HepG2 (cell line): ENCODE results near the gene OVOL2. TPM values are rescaled to one million over a fixed set of nuclear protein-coding genes. Genes with fewer than 3 reads are reported as not detected.
A peak's percentile ranks its signal among the peaks of the same experiment; 100 is the strongest.

Source experiments
- AKAP8 ChIP-seq: sonication (generic); formaldehyde crosslinking; IDR thresholded peaks from 2 replicates; pipeline ENCODE4 v1.5.1; 2020; ENCODE audit warnings: mild to moderate bottlenecking, missing genetic modification reagents
- BORCS8-MEF2B ChIP-seq: sonication (generic); formaldehyde crosslinking; IDR thresholded peaks from 2 replicates; pipeline ENCODE4 v1.8.0; 2022; ENCODE audit warnings: mild to moderate bottlenecking, missing genetic modification reagents
- EP300 ChIP-seq, 3 experiments: sonication (generic) in 1 of 3; formaldehyde crosslinking in 1 of 3; IDR thresholded peaks; 2 replicates each; pipeline versions ENCODE4 v1.5.1 to v1.6.1; 2011 to 2020; ENCODE audit warnings: low read depth in 2 of 3, low read length in 2 of 3, borderline replicate concordance in 1 of 3, improper control_type of control experiment in 1 of 3, mild to moderate bottlenecking in 1 of 3, missing genetic modification reagents in 1 of 3, moderate library complexity in 1 of 3
- FOSL2 ChIP-seq: sonication (generic); formaldehyde crosslinking; IDR thresholded peaks from 2 replicates; pipeline ENCODE4 v1.4.0; 2020; ENCODE audit warnings: missing genetic modification reagents
- HMG20B ChIP-seq: conservative IDR thresholded peaks from 2 replicates; pipeline ENCODE4 v1.6.1; 2016; ENCODE audit warnings: missing genetic modification reagents, missing compliant biosample characterization
- HMGA1 ChIP-seq: sonication (generic); formaldehyde crosslinking; conservative IDR thresholded peaks from 2 replicates; pipeline ENCODE4 v1.4.0; 2020; ENCODE audit warnings: missing genetic modification reagents
- HOXD1 ChIP-seq: sonication (generic); formaldehyde crosslinking; IDR thresholded peaks from 2 replicates; pipeline ENCODE4 v1.5.0; 2020; ENCODE audit warnings: missing genetic modification reagents
- MED1 ChIP-seq: sonication (generic); formaldehyde crosslinking; IDR thresholded peaks from 2 replicates; pipeline ENCODE4 v1.4.0; 2020; ENCODE audit warnings: missing genetic modification reagents
- MXI1 ChIP-seq: IDR thresholded peaks from 3 replicates; pipeline ENCODE4 v1.6.1; 2012; ENCODE audit warnings: low read depth, low read length, inconsistent platforms, borderline replicate concordance
- NCOA5 ChIP-seq: sonication (generic); formaldehyde crosslinking; IDR thresholded peaks from 2 replicates; pipeline ENCODE4 v1.4.0; 2020; ENCODE audit warnings: missing genetic modification reagents
- RFX5 ChIP-seq: IDR thresholded peaks from 2 replicates; pipeline ENCODE4 v1.6.1; 2011; ENCODE audit warnings: low read depth, low read length, improper control_type of control experiment
- SAFB2 ChIP-seq: sonication (generic); formaldehyde crosslinking; IDR thresholded peaks from 2 replicates; pipeline ENCODE4 v1.5.1; 2020; ENCODE audit warnings: missing genetic modification reagents, low read depth, mild to moderate bottlenecking, borderline replicate concordance
- SNAI1 ChIP-seq: sonication (generic); formaldehyde crosslinking; IDR thresholded peaks from 2 replicates; pipeline ENCODE4 v1.5.0; 2020; ENCODE audit warnings: mild to moderate bottlenecking, missing genetic modification reagents, borderline replicate concordance
- SOX13 ChIP-seq, 3 experiments: fragments of 450-650 bp in 1 of 3; sonication (generic) in 1 of 3; formaldehyde crosslinking in 1 of 3; IDR thresholded peaks in 2 of 3; conservative IDR thresholded peaks in 1 of 3; 2 replicates each; pipeline versions ENCODE4 v1.5.0 to v1.6.1; 2016 to 2020; ENCODE audit warnings: antibody characterized with exemption in 1 of 3, mild to moderate bottlenecking in 1 of 3, missing compliant biosample characterization in 1 of 3, missing genetic modification reagents in 1 of 3, moderate library complexity in 1 of 3
- STAT5B ChIP-seq: sonication (generic); formaldehyde crosslinking; IDR thresholded peaks from 2 replicates; pipeline ENCODE4 v1.4.0; 2020; ENCODE audit warnings: missing genetic modification reagents
- TAF1 ChIP-seq: sonication (generic); formaldehyde crosslinking; IDR thresholded peaks from 2 replicates; pipeline ENCODE4 v1.4.0; 2020; ENCODE audit warnings: missing genetic modification reagents
- ZNF136 ChIP-seq: sonication (generic); formaldehyde crosslinking; IDR thresholded peaks from 2 replicates; pipeline ENCODE4 v1.8.1; 2022; ENCODE audit warnings: low read depth, mild to moderate bottlenecking, moderate library complexity, missing genetic modification reagents
- ZNF296 ChIP-seq: sonication (generic); formaldehyde crosslinking; conservative IDR thresholded peaks from 2 replicates; pipeline ENCODE4 v1.5.0; 2020; ENCODE audit warnings: mild to moderate bottlenecking, missing genetic modification reagents
- ZNF343 ChIP-seq: sonication (generic); formaldehyde crosslinking; IDR thresholded peaks from 2 replicates; pipeline ENCODE4 v1.4.0; 2020; ENCODE audit warnings: mild to moderate bottlenecking, missing genetic modification reagents
- ZNF564 ChIP-seq: sonication (generic); formaldehyde crosslinking; IDR thresholded peaks from 2 replicates; pipeline ENCODE4 v1.8.1; 2023; ENCODE audit warnings: mild to moderate bottlenecking, missing genetic modification reagents
- ZNF790 ChIP-seq: sonication (generic); formaldehyde crosslinking; IDR thresholded peaks from 2 replicates; pipeline ENCODE4 v1.8.0; 2022; ENCODE audit warnings: missing genetic modification reagents, mild to moderate bottlenecking, borderline replicate concordance
- ZSCAN25 ChIP-seq: sonication (generic); formaldehyde crosslinking; IDR thresholded peaks from 2 replicates; pipeline ENCODE4 v1.8.0; 2022; ENCODE audit warnings: mild to moderate bottlenecking, missing genetic modification reagents
- polyA plus RNA-seq, 8 experiments: library from polyadenylated mRNA; depleted of rRNA in 3 of 8; stranded (reverse) in 7 of 8; unstranded in 1 of 8; fragments of >200 nt; fragmentation: Illumina TruSeq in 4 of 8; extraction: Trizol in 4 of 8; gene quantifications; 2 replicates each; pipeline versions ENCODE4 v1.2.1 to v1.2.3, GENCODE V29; 2011 to 2016; ENCODE audit warnings: low read depth in 4 of 8, missing spikeins in 1 of 8, mixed read lengths in 1 of 8; ENCODE audit not compliant: insufficient read depth in 1 of 8
- total RNA-seq, 5 experiments: library from RNA; depleted of rRNA; stranded (reverse); fragments of >200 nt; fragmentation: Illumina TruSeq; extraction: Trizol; gene quantifications; 2 replicates each; pipeline ENCODE4 v1.2.3, GENCODE V29; 2016; ENCODE audit warnings: low read depth in 1 of 5
- TF ChIP-seq, protein P1 (sequence below): sonication (generic); formaldehyde crosslinking; IDR thresholded peaks from 2 replicates; pipeline ENCODE4 v1.5.0; 2020; ENCODE audit warnings: mild to moderate bottlenecking, missing genetic modification reagents
- TF ChIP-seq, protein P2 (sequence below): sonication (generic); formaldehyde crosslinking; IDR thresholded peaks from 2 replicates; pipeline ENCODE4 v1.8.1; 2023; ENCODE audit warnings: missing genetic modification reagents, mild to moderate bottlenecking, borderline replicate concordance
- TF ChIP-seq, protein P3 (sequence below): sonication (generic); formaldehyde crosslinking; IDR thresholded peaks from 2 replicates; pipeline ENCODE4 v1.4.0; 2020; ENCODE audit warnings: mild to moderate bottlenecking, missing genetic modification reagents, borderline replicate concordance
- TF ChIP-seq, protein P4 (sequence below): sonication (generic); formaldehyde crosslinking; IDR thresholded peaks from 2 replicates; pipeline ENCODE4 v1.5.0; 2020; ENCODE audit warnings: missing genetic modification reagents

OVOL2 gene
- total and polyA plus RNA-seq, 2 of the 13 experiments (the other 11 are each of a cell fraction or from before 2014, with no cell fraction given): 0.20 to 0.31 TPM

DNA sequence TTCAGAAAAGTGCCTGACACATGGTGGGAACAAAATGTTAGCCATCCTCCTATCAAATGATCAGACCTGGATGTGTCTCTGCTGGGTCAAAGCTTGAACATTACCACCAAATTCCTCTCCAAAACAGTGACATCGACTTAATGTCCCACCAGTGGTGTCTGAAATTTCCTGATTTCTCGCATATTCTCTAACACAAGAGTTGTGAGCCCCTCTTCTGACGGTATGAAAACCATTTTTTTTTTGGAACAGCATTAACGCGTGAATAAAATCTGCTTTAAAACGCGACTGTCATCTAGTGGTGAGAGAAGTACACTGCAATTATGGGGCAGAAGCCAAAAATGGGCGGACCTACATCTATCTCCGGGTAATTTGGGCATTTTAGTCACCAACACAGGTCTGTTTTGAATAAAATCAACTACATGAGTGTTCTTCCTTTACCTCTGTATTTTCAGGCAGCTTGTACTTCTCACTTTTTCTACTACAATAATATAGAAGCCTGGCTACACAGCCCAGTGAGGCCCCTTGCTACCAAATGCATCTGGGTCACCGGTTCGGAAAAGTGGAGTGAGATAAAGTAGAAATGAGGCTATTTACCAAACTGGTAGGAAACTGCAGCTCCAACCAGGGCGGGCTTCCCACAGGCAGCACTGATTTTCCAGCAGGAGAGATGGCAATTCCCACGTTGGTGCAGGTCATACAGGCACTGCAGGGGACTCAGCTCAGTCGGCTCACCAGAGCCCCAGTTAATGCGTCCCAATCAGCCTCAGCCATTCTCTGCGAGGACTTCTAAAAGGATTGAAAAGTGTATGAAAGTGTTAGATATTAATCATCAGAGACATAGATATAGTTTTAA lies 61.5 kb downstream of the OVOL2 start (continued):
- TF ChIP-seq BORCS8-MEF2B: no peak
- TF ChIP-seq, protein P1, sequence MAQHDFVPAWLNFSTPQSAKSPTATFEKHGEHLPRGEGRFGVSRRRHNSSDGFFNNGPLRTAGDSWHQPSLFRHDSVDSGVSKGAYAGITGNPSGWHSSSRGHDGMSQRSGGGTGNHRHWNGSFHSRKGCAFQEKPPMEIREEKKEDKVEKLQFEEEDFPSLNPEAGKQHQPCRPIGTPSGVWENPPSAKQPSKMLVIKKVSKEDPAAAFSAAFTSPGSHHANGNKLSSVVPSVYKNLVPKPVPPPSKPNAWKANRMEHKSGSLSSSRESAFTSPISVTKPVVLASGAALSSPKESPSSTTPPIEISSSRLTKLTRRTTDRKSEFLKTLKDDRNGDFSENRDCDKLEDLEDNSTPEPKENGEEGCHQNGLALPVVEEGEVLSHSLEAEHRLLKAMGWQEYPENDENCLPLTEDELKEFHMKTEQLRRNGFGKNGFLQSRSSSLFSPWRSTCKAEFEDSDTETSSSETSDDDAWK (CRISPR knock-in tag): no peak
- peak; percentile 58; the same call in 1 of the 2 replicates for TF ChIP-seq ZSCAN25 (CRISPR knock-in tag)
- TF ChIP-seq ZNF343 (CRISPR knock-in tag): no peak
- no peak for TF ChIP-seq MXI1
- no peak for TF ChIP-seq SNAI1 (CRISPR knock-in tag)
- TF ChIP-seq AKAP8 (CRISPR knock-in tag): no peak
- no peak for TF ChIP-seq HMGA1 (CRISPR knock-in tag)
- peak; percentile 35; the same call in 1 of the 2 replicates for TF ChIP-seq FOSL2 (CRISPR knock-in tag)
- TF ChIP-seq SOX13 (IDR thresholded peaks at IDR 0.05): no peak
- TF ChIP-seq SOX13 (CRISPR knock-in tag; conservative IDR thresholded peaks at IDR 0.05 in 1 of 2, IDR thresholded peaks at IDR 0.05 in 1 of 2): 0 out of 4 replicates have a peak, but pooled peaks of 1 of the 2 experiments have one; percentile 7
- no peak for TF ChIP-seq STAT5B (CRISPR knock-in tag)
- TF ChIP-seq, protein P2, sequence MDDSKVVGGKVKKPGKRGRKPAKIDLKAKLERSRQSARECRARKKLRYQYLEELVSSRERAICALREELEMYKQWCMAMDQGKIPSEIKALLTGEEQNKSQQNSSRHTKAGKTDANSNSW (CRISPR knock-in tag): peak; percentile 41; the same call in 1 of the 2 replicates
- TF ChIP-seq RFX5: no peak
- no peak for TF ChIP-seq ZNF790 (CRISPR knock-in tag)
- TF ChIP-seq, protein P3, sequence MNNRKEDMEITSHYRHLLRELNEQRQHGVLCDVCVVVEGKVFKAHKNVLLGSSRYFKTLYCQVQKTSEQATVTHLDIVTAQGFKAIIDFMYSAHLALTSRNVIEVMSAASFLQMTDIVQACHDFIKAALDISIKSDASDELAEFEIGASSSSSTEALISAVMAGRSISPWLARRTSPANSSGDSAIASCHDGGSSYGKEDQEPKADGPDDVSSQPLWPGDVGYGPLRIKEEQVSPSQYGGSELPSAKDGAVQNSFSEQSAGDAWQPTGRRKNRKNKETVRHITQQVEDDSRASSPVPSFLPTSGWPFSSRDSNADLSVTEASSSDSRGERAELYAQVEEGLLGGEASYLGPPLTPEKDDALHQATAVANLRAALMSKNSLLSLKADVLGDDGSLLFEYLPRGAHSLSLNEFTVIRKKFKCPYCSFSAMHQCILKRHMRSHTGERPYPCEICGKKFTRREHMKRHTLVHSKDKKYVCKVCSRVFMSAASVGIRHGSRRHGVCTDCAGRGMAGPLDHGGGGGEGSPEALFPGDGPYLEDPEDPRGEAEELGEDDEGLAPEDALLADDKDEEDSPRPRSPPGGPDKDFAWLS (CRISPR knock-in tag): no peak
- TF ChIP-seq, protein P4, sequence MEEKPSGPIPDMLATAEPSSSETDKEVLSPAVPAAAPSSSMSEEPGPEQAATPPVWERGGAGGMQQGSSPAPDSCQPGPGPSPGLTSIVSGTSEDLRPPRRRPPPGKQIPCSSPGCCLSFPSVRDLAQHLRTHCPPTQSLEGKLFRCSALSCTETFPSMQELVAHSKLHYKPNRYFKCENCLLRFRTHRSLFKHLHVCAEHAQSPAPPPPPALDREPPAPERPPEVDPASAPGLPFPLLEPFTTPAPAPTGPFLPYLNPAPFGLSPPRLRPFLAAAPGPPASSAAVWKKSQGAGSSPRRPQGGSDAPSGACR: 0 out of 2 replicates have a peak, but pooled peaks have one; percentile 28
- no peak for TF ChIP-seq HOXD1 (CRISPR knock-in tag)
- TF ChIP-seq HMG20B (CRISPR knock-in tag): no peak
- no peak for TF ChIP-seq EP300 (IDR thresholded peaks at IDR 0.05; ENCODE audit: low read depth in 2 of 2, low read length in 2 of 2)
- TF ChIP-seq EP300 (CRISPR knock-in tag; IDR thresholded peaks at IDR 0.05; ENCODE audit: borderline replicate concordance): no peak
- TF ChIP-seq ZNF136 (CRISPR knock-in tag): 0 out of 2 replicates have a peak, but pooled peaks have one; percentile 55
- no peak for TF ChIP-seq SAFB2
- TF ChIP-seq MED1 (CRISPR knock-in tag): peak; percentile 19; the same call in 1 of the 2 replicates
- TF ChIP-seq ZNF296: no peak
- no peak for TF ChIP-seq TAF1
- TF ChIP-seq NCOA5 (CRISPR knock-in tag): no peak
- no peak for TF ChIP-seq ZNF564 (CRISPR knock-in tag)
